Mammary epithelial cell (primary cell): ENCODE data around the gene DIAPH2.

Experiments used
- EZH2 ChIP-seq: IDR thresholded peaks from 2 replicates; pipeline ENCODE4 v1.6.1; 2012; ENCODE audit warnings: low read length, inconsistent platforms, borderline replicate concordance
- TF ChIP-seq, protein P1 (sequence below), 2 donors: IDR thresholded peaks in 1 of 2; conservative IDR thresholded peaks in 1 of 2; 2 replicates each; pipeline ENCODE4 v1.5.1; 2011 to 2012; ENCODE audit warnings: inconsistent platforms in 2 of 2, low read length in 2 of 2, mild to moderate bottlenecking in 2 of 2, control low read depth in 1 of 2, low read depth in 1 of 2; ENCODE audit not compliant: insufficient read depth in 1 of 2; ENCODE audit errors: extremely low read depth in 1 of 2

DNA sequence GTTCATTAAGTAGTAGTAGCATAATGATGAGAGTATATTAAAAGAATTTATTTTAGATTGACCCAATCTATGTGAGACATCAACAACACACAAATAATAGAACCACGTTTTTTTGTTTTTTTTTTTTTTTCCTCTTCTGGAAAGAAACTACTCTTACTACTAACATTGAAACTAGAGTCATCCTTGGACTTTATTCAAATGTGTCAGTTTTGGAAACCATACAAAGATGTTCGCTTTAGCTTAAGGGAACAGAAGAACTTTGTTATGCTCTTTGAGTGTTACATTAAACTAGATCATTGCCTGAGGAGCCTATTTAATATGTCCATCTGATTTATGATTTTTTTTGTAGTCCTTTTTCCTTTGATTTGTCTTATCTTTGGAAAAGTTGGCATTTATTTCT lies 365.8 kb downstream of the DIAPH2 start:
- no peak for TF ChIP-seq EZH2
- TF ChIP-seq, protein P1, sequence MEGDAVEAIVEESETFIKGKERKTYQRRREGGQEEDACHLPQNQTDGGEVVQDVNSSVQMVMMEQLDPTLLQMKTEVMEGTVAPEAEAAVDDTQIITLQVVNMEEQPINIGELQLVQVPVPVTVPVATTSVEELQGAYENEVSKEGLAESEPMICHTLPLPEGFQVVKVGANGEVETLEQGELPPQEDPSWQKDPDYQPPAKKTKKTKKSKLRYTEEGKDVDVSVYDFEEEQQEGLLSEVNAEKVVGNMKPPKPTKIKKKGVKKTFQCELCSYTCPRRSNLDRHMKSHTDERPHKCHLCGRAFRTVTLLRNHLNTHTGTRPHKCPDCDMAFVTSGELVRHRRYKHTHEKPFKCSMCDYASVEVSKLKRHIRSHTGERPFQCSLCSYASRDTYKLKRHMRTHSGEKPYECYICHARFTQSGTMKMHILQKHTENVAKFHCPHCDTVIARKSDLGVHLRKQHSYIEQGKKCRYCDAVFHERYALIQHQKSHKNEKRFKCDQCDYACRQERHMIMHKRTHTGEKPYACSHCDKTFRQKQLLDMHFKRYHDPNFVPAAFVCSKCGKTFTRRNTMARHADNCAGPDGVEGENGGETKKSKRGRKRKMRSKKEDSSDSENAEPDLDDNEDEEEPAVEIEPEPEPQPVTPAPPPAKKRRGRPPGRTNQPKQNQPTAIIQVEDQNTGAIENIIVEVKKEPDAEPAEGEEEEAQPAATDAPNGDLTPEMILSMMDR (conservative IDR thresholded peaks at IDR 0.05 in 1 of 2, IDR thresholded peaks at IDR 0.05 in 1 of 2; ENCODE audit: extremely low read depth in 1 of 2, insufficient read depth in 1 of 2, low read depth in 1 of 2, low read length in 2 of 2) = no peak
